BLaER1 (cell line): ENCODE results near the gene KIAA1671.

ENCODE experiments used
- H3K27ac ChIP-seq: shearing (Covaris generic); formaldehyde crosslinking; 2 replicates; pipeline ENCODE4 v1.8.1; 2022
- H3K27me3 ChIP-seq: shearing (Covaris generic); formaldehyde crosslinking; 2 replicates; pipeline ENCODE4 v1.8.1; 2022
- H3K36me3 ChIP-seq: shearing (Covaris generic); formaldehyde crosslinking; 2 replicates; pipeline ENCODE4 v1.8.1; 2022
- H3K4me1 ChIP-seq: shearing (Covaris generic); formaldehyde crosslinking; 2 replicates; pipeline ENCODE4 v1.8.1; 2022
- H3K4me2 ChIP-seq: shearing (Covaris generic); formaldehyde crosslinking; 2 replicates; pipeline ENCODE4 v1.8.1; 2022
- H3K4me3 ChIP-seq: shearing (Covaris generic); formaldehyde crosslinking; 2 replicates; pipeline ENCODE4 v1.8.1; 2022
- H3K9ac ChIP-seq: shearing (Covaris generic); formaldehyde crosslinking; 2 replicates; pipeline ENCODE4 v1.8.1; 2022
- H3K9me3 ChIP-seq: shearing (Covaris generic); formaldehyde crosslinking; 2 replicates; pipeline ENCODE4 v1.8.1; 2022
- H4K20me1 ChIP-seq: shearing (Covaris generic); formaldehyde crosslinking; 2 replicates; pipeline ENCODE4 v1.8.1; 2022
- Cebpa-rat ChIP-seq: shearing (Covaris generic); IDR thresholded peaks from 2 replicates; pipeline ENCODE4 v1.8.1; 2022

Gene KIAA1671

GRCh38 chr22:25021409-25021808, 68.9 kb downstream of the KIAA1671 start:
- Histone ChIP-seq H3K4me3 (no peak overlapping the region), H3K27ac (no peak overlapping the region)

GRCh38 chr22:25021976-25022711, 69.6 kb downstream of the KIAA1671 start:
- no peak for TF ChIP-seq Cebpa-rat
- H3K27me3 ChIP-seq = no peaks in the 10 kb centered on the region
- H4K20me1 ChIP-seq = no peaks in the 10 kb centered on the region
- no peaks in the 10 kb centered on the region for H3K4me1 ChIP-seq
- H3K27ac ChIP-seq = no peak overlapping the region
- H3K9ac ChIP-seq = no peak overlapping the region
- no peaks in the 10 kb centered on the region for H3K36me3 ChIP-seq
- no peak overlapping the region for H3K4me2 ChIP-seq
- H3K4me3 ChIP-seq = no peak overlapping the region
- no peaks in the 10 kb centered on the region for H3K9me3 ChIP-seq

More at GRCh38 chr22:25021409-25021808, 68.9 kb downstream of the KIAA1671 start:
- Histone ChIP-seq H3K9me3 (no peaks in the 10 kb centered on the region), H3K9ac (no peak overlapping the region), H3K4me1 (no peaks in the 10 kb centered on the region), H4K20me1 (no peaks in the 10 kb centered on the region), H3K27me3 (no peaks in the 10 kb centered on the region), H3K4me2 (no peak overlapping the region), H3K36me3 (no peaks in the 10 kb centered on the region)
- TF ChIP-seq Cebpa-rat = no peak

- H3K27ac ChIP-seq = no peak overlapping the region
- TF ChIP-seq Cebpa-rat = no peak
- no peaks in the 10 kb centered on the region for H3K9me3 ChIP-seq
- H3K4me2 ChIP-seq = no peak overlapping the region
- H3K9ac ChIP-seq = no peak overlapping the region
- H3K27me3 ChIP-seq = no peaks in the 10 kb centered on the region
- no peaks in the 10 kb centered on the region for H3K36me3 ChIP-seq
- H3K4me3 ChIP-seq = no peak overlapping the region
- H3K4me1 ChIP-seq = no peaks in the 10 kb centered on the region
- no peaks in the 10 kb centered on the region for H4K20me1 ChIP-seq
Measured at GRCh38 chr22:25023879-25024278, 71.4 kb downstream of the KIAA1671 start.

GRCh38 chr22:25024895-25025294, 72.4 kb downstream of the KIAA1671 start:
- Histone ChIP-seq H3K4me2 (no peak overlapping the region), H3K9me3 (no peaks in the 10 kb centered on the region), H3K27me3 (no peaks in the 10 kb centered on the region), H3K4me1 (no peaks in the 10 kb centered on the region), H3K4me3 (no peak overlapping the region), H3K27ac (no peak overlapping the region), H3K9ac (no peak overlapping the region), H3K36me3 (no peaks in the 10 kb centered on the region), H4K20me1 (no peaks in the 10 kb centered on the region)
- no peak for TF ChIP-seq Cebpa-rat

- Histone ChIP-seq H3K4me2 (no peak overlapping the region), H4K20me1 (no peaks in the 10 kb centered on the region), H3K4me1 (no peaks in the 10 kb centered on the region), H3K9me3 (no peaks in the 10 kb centered on the region), H3K4me3 (no peak overlapping the region), H3K9ac (no peak overlapping the region), H3K27me3 (no peaks in the 10 kb centered on the region), H3K27ac (no peak overlapping the region), H3K36me3 (no peaks in the 10 kb centered on the region)
- no peak for TF ChIP-seq Cebpa-rat
Measured at GRCh38 chr22:25025491-25026400, 73.2 kb downstream of the KIAA1671 start.

GRCh38 chr22:25027043-25027906, 74.8 kb downstream of the KIAA1671 start:
- TF ChIP-seq Cebpa-rat = no peak
- no peaks in the 10 kb centered on the region for H3K9me3 ChIP-seq
- no peak overlapping the region for H3K4me3 ChIP-seq
- H3K4me2 ChIP-seq = no peak overlapping the region
- no peak overlapping the region for H3K27ac ChIP-seq
- no peak overlapping the region for H3K9ac ChIP-seq
- no peaks in the 10 kb centered on the region for H4K20me1 ChIP-seq
- no peaks in the 10 kb centered on the region for H3K27me3 ChIP-seq
- H3K36me3 ChIP-seq = no peaks in the 10 kb centered on the region
- no peaks in the 10 kb centered on the region for H3K4me1 ChIP-seq

- H4K20me1 ChIP-seq = no peaks in the 10 kb centered on the region
- H3K4me1 ChIP-seq = no peaks in the 10 kb centered on the region
- no peak overlapping the region for H3K4me2 ChIP-seq
- no peak overlapping the region for H3K27ac ChIP-seq
- H3K36me3 ChIP-seq = no peaks in the 10 kb centered on the region
- H3K27me3 ChIP-seq = no peaks in the 10 kb centered on the region
- no peak for TF ChIP-seq Cebpa-rat
- H3K9ac ChIP-seq = no peak overlapping the region
- no peak overlapping the region for H3K4me3 ChIP-seq
- no peaks in the 10 kb centered on the region for H3K9me3 ChIP-seq
Measured at GRCh38 chr22:25027959-25028840, 75.7 kb downstream of the KIAA1671 start.

- TF ChIP-seq Cebpa-rat = no peak
- no peak overlapping the region for H3K27ac ChIP-seq
- no peak overlapping the region for H3K4me3 ChIP-seq
Measured at GRCh38 chr22:25028841-25029141, 76.3 kb downstream of the KIAA1671 start.

GRCh38 chr22:25029181-25029580, 76.7 kb downstream of the KIAA1671 start:
- Histone ChIP-seq H3K27me3 (no peaks in the 10 kb centered on the region), H3K9me3 (no peaks in the 10 kb centered on the region), H3K27ac (no peak overlapping the region), H3K36me3 (no peaks in the 10 kb centered on the region), H3K4me2 (no peak overlapping the region), H3K9ac (no peak overlapping the region), H4K20me1 (no peaks in the 10 kb centered on the region), H3K4me1 (no peaks in the 10 kb centered on the region), H3K4me3 (no peak overlapping the region)
- TF ChIP-seq Cebpa-rat = no peak

More at GRCh38 chr22:25028841-25029141, 76.3 kb downstream of the KIAA1671 start:
- Histone ChIP-seq H3K9me3 (no peaks in the 10 kb centered on the region), H3K9ac (no peak overlapping the region), H4K20me1 (no peaks in the 10 kb centered on the region), H3K4me2 (no peak overlapping the region), H3K4me1 (no peaks in the 10 kb centered on the region), H3K27me3 (no peaks in the 10 kb centered on the region), H3K36me3 (no peaks in the 10 kb centered on the region)
